K562 (cell line): ENCODE data around the gene SLAMF7. TPM values are rescaled to one million over a fixed set of nuclear protein-coding genes. Genes with fewer than 3 reads are reported as not detected.

Source experiments
- FUS ChIP-seq: fragments of 200-400 bp; formaldehyde crosslinking; optimal IDR thresholded peaks from 2 replicates; pipeline ENCODE3; 2017; ENCODE audit warnings: low read depth, low read length
- JUNB ChIP-seq: fragments of 450-650 bp; formaldehyde crosslinking; conservative IDR thresholded peaks from 2 replicates; pipeline ENCODE4 v1.4.0; 2020; ENCODE audit warnings: mild to moderate bottlenecking
- POU5F1 ChIP-seq: fragments of 150-350 bp; IDR thresholded peaks from 2 replicates; pipeline ENCODE4 v1.6.1; 2014; ENCODE audit warnings: borderline replicate concordance, low read length, low read depth, mild to moderate bottlenecking; ENCODE audit not compliant: partially characterized antibody
- ZEB2 ChIP-seq: fragments of 450-650 bp; IDR thresholded peaks from 2 replicates; pipeline ENCODE4 v1.6.1; 2016
- polyA plus RNA-seq, 8 experiments: library from polyadenylated mRNA; depleted of rRNA in 4 of 8; stranded (reverse) in 5 of 8; unstranded in 3 of 8; fragments of >200 nt; fragmentation: Nextera tagmentation in 2 of 8; fragmentation: Illumina TruSeq in 1 of 8; extraction: Ambion mirVana in 2 of 8; extraction: Trizol in 1 of 8; gene quantifications; 2 replicates each; pipeline versions ENCODE4 v1.2.1 to v1.2.3, GENCODE V29; 2011 to 2014; ENCODE audit warnings: inconsistent platforms in 1 of 8, missing spikeins in 1 of 8
- total RNA-seq, 7 experiments: library from RNA; depleted of rRNA in 6 of 7; stranded (reverse); fragments of >200 nt in 6 of 7; fragmentation: Illumina TruSeq in 2 of 7; extraction: Trizol in 2 of 7; gene quantifications; 2 replicates each; pipeline versions ENCODE4 v1.2.1 to v1.2.3, GENCODE V29; 2011 to 2021; ENCODE audit warnings: low replicate concordance in 1 of 7
- TF ChIP-seq, protein P1 (sequence below): fragments of 250-450 bp; sonication (Bioruptor Pico); IDR thresholded peaks from 2 replicates; pipeline ENCODE4 v1.9.0; 2021; ENCODE audit warnings: mild to moderate bottlenecking, inconsistent platforms
- TF ChIP-seq, protein P2 (sequence below): fragments of 450-650 bp; IDR thresholded peaks from 2 replicates; pipeline ENCODE4 v1.6.1; 2016; ENCODE audit warnings: low read depth
- TF ChIP-seq, protein P3 (sequence below): sonication (generic); formaldehyde crosslinking; IDR thresholded peaks from 2 replicates; pipeline ENCODE4 v1.8.1; 2023; ENCODE audit warnings: missing genetic modification reagents, mild to moderate bottlenecking, borderline replicate concordance
- TF ChIP-seq, protein P4 (sequence below): fragments of 450-650 bp; IDR thresholded peaks from 2 replicates; pipeline ENCODE4 v1.6.1; 2017; ENCODE audit warnings: antibody characterized with exemption
- TF ChIP-seq, protein P5 (sequence below): IDR thresholded peaks from 2 replicates; pipeline ENCODE4 v1.6.1; 2014; ENCODE audit warnings: antibody characterized with exemption

The SLAMF7 gene
- total and polyA plus RNA-seq, 9 of the 15 experiments (the other 6 are each of a cell fraction or from before 2014, with no cell fraction given), result 0.11 to 1.2 (median 0.22) TPM; not detected in 2

DNA sequence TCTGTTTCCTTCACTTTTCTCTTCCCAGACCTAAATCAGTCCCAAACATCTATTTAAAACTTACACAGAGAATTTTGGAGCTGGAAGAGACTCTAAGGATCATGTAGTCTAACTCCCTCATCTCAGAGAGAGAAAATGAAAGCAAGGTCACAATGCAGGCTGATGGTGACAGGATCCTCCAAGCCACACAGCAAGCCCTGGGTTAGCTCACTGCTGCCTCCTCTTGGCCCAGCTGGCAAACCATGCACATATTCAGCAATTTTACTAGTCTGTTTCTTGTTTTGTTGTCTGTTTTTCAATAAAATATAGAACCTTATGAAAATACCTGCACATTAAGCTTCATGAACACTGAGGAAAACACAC, 29.2 kb downstream of the SLAMF7 start (continued):
- TF ChIP-seq, protein P1, sequence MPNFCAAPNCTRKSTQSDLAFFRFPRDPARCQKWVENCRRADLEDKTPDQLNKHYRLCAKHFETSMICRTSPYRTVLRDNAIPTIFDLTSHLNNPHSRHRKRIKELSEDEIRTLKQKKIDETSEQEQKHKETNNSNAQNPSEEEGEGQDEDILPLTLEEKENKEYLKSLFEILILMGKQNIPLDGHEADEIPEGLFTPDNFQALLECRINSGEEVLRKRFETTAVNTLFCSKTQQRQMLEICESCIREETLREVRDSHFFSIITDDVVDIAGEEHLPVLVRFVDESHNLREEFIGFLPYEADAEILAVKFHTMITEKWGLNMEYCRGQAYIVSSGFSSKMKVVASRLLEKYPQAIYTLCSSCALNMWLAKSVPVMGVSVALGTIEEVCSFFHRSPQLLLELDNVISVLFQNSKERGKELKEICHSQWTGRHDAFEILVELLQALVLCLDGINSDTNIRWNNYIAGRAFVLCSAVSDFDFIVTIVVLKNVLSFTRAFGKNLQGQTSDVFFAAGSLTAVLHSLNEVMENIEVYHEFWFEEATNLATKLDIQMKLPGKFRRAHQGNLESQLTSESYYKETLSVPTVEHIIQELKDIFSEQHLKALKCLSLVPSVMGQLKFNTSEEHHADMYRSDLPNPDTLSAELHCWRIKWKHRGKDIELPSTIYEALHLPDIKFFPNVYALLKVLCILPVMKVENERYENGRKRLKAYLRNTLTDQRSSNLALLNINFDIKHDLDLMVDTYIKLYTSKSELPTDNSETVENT (CRISPR knock-in tag), result no peak
- TF ChIP-seq, protein P2, sequence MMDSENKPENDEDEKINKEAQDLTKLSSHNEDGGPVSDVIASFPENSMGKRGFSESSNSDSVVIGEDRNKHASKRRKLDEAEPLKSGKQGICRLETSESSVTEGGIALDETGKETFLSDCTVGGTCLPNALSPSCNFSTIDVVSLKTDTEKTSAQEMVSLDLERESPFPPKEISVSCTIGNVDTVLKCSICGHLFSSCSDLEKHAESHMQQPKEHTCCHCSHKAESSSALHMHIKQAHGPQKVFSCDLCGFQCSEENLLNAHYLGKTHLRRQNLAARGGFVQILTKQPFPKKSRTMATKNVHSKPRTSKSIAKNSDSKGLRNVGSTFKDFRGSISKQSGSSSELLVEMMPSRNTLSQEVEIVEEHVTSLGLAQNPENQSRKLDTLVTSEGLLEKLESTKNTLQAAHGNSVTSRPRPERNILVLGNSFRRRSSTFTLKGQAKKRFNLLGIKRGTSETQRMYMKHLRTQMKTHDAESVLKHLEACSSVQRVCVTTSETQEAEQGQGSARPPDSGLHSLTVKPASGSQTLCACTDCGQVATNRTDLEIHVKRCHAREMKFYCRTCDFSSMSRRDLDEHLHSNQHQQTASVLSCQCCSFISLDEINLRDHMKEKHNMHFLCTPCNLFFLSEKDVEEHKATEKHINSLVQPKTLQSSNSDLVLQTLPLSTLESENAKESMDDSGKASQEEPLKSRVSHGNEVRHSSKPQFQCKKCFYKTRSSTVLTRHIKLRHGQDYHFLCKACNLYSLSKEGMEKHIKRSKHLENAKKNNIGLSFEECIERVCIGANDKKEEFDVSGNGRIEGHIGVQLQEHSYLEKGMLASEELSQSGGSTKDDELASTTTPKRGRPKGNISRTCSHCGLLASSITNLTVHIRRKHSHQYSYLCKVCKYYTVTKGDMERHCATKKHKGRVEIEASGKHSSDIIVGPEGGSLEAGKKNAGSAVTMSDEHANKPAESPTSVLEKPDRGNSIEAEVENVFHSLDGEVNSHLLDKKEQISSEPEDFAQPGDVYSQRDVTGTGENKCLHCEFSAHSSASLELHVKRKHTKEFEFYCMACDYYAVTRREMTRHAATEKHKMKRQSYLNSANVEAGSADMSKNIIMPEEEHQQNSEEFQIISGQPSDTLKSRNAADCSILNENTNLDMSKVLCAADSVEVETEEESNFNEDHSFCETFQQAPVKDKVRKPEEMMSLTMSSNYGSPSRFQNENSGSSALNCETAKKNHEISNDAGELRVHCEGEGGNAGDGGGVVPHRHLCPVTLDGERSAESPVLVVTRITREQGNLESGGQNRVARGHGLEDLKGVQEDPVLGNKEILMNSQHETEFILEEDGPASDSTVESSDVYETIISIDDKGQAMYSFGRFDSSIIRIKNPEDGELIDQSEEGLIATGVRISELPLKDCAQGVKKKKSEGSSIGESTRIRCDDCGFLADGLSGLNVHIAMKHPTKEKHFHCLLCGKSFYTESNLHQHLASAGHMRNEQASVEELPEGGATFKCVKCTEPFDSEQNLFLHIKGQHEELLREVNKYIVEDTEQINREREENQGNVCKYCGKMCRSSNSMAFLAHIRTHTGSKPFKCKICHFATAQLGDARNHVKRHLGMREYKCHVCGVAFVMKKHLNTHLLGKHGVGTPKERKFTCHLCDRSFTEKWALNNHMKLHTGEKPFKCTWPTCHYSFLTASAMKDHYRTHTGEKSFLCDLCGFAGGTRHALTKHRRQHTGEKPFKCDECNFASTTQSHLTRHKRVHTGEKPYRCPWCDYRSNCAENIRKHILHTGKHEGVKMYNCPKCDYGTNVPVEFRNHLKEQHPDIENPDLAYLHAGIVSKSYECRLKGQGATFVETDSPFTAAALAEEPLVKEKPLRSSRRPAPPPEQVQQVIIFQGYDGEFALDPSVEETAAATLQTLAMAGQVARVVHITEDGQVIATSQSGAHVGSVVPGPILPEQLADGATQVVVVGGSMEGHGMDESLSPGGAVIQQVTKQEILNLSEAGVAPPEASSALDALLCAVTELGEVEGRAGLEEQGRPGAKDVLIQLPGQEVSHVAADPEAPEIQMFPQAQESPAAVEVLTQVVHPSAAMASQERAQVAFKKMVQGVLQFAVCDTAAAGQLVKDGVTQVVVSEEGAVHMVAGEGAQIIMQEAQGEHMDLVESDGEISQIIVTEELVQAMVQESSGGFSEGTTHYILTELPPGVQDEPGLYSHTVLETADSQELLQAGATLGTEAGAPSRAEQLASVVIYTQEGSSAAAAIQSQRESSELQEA, result no peak
- TF ChIP-seq, protein P3, sequence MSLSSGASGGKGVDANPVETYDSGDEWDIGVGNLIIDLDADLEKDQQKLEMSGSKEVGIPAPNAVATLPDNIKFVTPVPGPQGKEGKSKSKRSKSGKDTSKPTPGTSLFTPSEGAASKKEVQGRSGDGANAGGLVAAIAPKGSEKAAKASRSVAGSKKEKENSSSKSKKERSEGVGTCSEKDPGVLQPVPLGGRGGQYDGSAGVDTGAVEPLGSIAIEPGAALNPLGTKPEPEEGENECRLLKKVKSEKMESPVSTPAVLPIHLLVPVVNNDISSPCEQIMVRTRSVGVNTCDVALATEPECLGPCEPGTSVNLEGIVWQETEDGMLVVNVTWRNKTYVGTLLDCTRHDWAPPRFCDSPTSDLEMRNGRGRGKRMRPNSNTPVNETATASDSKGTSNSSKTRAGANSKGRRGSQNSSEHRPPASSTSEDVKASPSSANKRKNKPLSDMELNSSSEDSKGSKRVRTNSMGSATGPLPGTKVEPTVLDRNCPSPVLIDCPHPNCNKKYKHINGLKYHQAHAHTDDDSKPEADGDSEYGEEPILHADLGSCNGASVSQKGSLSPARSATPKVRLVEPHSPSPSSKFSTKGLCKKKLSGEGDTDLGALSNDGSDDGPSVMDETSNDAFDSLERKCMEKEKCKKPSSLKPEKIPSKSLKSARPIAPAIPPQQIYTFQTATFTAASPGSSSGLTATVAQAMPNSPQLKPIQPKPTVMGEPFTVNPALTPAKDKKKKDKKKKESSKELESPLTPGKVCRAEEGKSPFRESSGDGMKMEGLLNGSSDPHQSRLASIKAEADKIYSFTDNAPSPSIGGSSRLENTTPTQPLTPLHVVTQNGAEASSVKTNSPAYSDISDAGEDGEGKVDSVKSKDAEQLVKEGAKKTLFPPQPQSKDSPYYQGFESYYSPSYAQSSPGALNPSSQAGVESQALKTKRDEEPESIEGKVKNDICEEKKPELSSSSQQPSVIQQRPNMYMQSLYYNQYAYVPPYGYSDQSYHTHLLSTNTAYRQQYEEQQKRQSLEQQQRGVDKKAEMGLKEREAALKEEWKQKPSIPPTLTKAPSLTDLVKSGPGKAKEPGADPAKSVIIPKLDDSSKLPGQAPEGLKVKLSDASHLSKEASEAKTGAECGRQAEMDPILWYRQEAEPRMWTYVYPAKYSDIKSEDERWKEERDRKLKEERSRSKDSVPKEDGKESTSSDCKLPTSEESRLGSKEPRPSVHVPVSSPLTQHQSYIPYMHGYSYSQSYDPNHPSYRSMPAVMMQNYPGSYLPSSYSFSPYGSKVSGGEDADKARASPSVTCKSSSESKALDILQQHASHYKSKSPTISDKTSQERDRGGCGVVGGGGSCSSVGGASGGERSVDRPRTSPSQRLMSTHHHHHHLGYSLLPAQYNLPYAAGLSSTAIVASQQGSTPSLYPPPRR (CRISPR knock-in tag), result no peak
- no peak for TF ChIP-seq JUNB (CRISPR knock-in tag)
- TF ChIP-seq FUS, result no peak
- TF ChIP-seq, protein P4, sequence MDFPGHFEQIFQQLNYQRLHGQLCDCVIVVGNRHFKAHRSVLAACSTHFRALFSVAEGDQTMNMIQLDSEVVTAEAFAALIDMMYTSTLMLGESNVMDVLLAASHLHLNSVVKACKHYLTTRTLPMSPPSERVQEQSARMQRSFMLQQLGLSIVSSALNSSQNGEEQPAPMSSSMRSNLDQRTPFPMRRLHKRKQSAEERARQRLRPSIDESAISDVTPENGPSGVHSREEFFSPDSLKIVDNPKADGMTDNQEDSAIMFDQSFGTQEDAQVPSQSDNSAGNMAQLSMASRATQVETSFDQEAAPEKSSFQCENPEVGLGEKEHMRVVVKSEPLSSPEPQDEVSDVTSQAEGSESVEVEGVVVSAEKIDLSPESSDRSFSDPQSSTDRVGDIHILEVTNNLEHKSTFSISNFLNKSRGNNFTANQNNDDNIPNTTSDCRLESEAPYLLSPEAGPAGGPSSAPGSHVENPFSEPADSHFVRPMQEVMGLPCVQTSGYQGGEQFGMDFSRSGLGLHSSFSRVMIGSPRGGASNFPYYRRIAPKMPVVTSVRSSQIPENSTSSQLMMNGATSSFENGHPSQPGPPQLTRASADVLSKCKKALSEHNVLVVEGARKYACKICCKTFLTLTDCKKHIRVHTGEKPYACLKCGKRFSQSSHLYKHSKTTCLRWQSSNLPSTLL, result no peak
- TF ChIP-seq, protein P5, sequence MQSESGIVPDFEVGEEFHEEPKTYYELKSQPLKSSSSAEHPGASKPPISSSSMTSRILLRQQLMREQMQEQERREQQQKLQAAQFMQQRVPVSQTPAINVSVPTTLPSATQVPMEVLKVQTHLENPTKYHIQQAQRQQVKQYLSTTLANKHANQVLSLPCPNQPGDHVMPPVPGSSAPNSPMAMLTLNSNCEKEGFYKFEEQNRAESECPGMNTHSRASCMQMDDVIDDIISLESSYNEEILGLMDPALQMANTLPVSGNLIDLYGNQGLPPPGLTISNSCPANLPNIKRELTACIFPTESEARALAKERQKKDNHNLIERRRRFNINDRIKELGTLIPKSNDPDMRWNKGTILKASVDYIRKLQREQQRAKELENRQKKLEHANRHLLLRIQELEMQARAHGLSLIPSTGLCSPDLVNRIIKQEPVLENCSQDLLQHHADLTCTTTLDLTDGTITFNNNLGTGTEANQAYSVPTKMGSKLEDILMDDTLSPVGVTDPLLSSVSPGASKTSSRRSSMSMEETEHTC, result no peak
- no peak for TF ChIP-seq POU5F1
- TF ChIP-seq ZEB2, result no peak
